ENCODE measurements around the gene CTSF. TPM values are rescaled to one million over a fixed set of nuclear protein-coding genes. Genes with fewer than 3 reads are reported as not detected.
A peak's percentile ranks its signal among the peaks of the same experiment; 100 is the strongest.
"Not testable (repeated sequence)": the region's sequence is repeated elsewhere in the genome, so short reads cannot be mapped to it uniquely, and the experiment has no call there.

Gene CTSF
- total RNA-seq, 1 experiment from 2014 or later, result 9.5 TPM

- no peak for DNase-seq (ENCODE audit: extremely low read depth, low read depth)
Measured at GRCh38 chr11:66591175-66591574, 22.8 kb upstream of the CTSF start.

GRCh38 chr11:66589996-66590675 lies 21.7 kb upstream of the CTSF start:
- no peak for DNase-seq (ENCODE audit: extremely low read depth, low read depth)

GRCh38 chr11:66589315-66589714 lies 20.9 kb upstream of the CTSF start:
- DNase-seq (ENCODE audit: extremely low read depth, low read depth), result not testable (repeated sequence)

GRCh38 chr11:66586136-66586535 lies 17.7 kb upstream of the CTSF start:
- no peak for DNase-seq (ENCODE audit: extremely low read depth, low read depth)

GRCh38 chr11:66585447-66585846 lies 17.0 kb upstream of the CTSF start:
- not testable (repeated sequence) for DNase-seq (ENCODE audit: extremely low read depth, low read depth)

- not testable (repeated sequence) for DNase-seq (ENCODE audit: extremely low read depth, low read depth)
Measured at GRCh38 chr11:66582565-66583147, 14.2 kb upstream of the CTSF start.

GRCh38 chr11:66581261-66581660 lies 12.9 kb upstream of the CTSF start:
- no peak for DNase-seq (ENCODE audit: extremely low read depth, low read depth)

GRCh38 chr11:66580803-66581202 lies 12.4 kb upstream of the CTSF start:
- DNase-seq (ENCODE audit: extremely low read depth, low read depth), result no peak

GRCh38 chr11:66579017-66579606 lies 10.7 kb upstream of the CTSF start:
- peak; percentile 36 for DNase-seq (ENCODE audit: extremely low read depth, low read depth)

GRCh38 chr11:66570850-66571180 lies 2.4 kb upstream of the CTSF start:
- no peak for DNase-seq (ENCODE audit: extremely low read depth, low read depth)

- DNase-seq (ENCODE audit: extremely low read depth, low read depth), result no peak
Measured at GRCh38 chr11:66570079-66570849, 1.9 kb upstream of the CTSF start.

- DNase-seq (ENCODE audit: extremely low read depth, low read depth), result no peak
Measured at GRCh38 chr11:66569076-66569475, 670 bp upstream of the CTSF start.

- DNase-seq (ENCODE audit: extremely low read depth, low read depth), result no peak
Measured at GRCh38 chr11:66567787-66568123, 651 bp downstream of the CTSF start.

- DNase-seq (ENCODE audit: extremely low read depth, low read depth), result no peak
Measured at GRCh38 chr11:66566221-66566620, 2.2 kb downstream of the CTSF start.

- no peak for DNase-seq (ENCODE audit: extremely low read depth, low read depth)
Measured at GRCh38 chr11:66564984-66565383, 3.4 kb downstream of the CTSF start.

GRCh38 chr11:66564538-66564937 lies 3.9 kb downstream of the CTSF start:
- no peak for DNase-seq (ENCODE audit: extremely low read depth, low read depth)

GRCh38 chr11:66563832-66564231 lies 4.6 kb downstream of the CTSF start:
- no peak for DNase-seq (ENCODE audit: extremely low read depth, low read depth)

GRCh38 chr11:66562907-66563583 lies 5.4 kb downstream of the CTSF start:
- no peak for DNase-seq (ENCODE audit: extremely low read depth, low read depth)

GRCh38 chr11:66562275-66562674 lies 6.1 kb downstream of the CTSF start:
- no peak for DNase-seq (ENCODE audit: extremely low read depth, low read depth)

- DNase-seq (ENCODE audit: extremely low read depth, low read depth), result no peak
Measured at GRCh38 chr11:66561975-66562248, 6.5 kb downstream of the CTSF start.

- no peak for DNase-seq (ENCODE audit: extremely low read depth, low read depth)
Measured at GRCh38 chr11:66561178-66561974, 7.0 kb downstream of the CTSF start.

All from NCI-H460 (cell line).